Neural crest cell (in vitro differentiated cells): ENCODE measurements around the gene SNAPIN. TPM values are rescaled to one million over a fixed set of nuclear protein-coding genes. Genes with fewer than 3 reads are reported as not detected.

Source experiments
- DNase-seq: peaks from one replicate; pipeline ENCODE4 v3.0.0; 2021; ENCODE audit warnings: low read depth, mixed read lengths, low spot score
- H3K27ac Mint-ChIP-seq: one replicate; pipeline ENCODE4 v1.8.0; 2021; ENCODE audit warnings: mild to moderate bottlenecking, mixed read lengths; ENCODE audit not compliant: unreplicated experiment
- H3K27me3 Mint-ChIP-seq: 2 replicates; pipeline ENCODE4 v1.8.0; 2021; ENCODE audit warnings: low read depth, mild to moderate bottlenecking, mixed read lengths
- H3K36me3 Mint-ChIP-seq: 2 replicates; pipeline ENCODE4 v1.8.0; 2021; ENCODE audit warnings: low read depth, mild to moderate bottlenecking, mixed read lengths
- H3K4me1 Mint-ChIP-seq: 2 replicates; pipeline ENCODE4 v1.8.0; 2021; ENCODE audit warnings: mixed read lengths
- H3K4me3 Mint-ChIP-seq: one replicate; pipeline ENCODE4 v1.8.0; 2021; ENCODE audit warnings: mild to moderate bottlenecking, mixed read lengths
- H3K9me3 Mint-ChIP-seq: 2 replicates; pipeline ENCODE4 v1.8.0; 2021; ENCODE audit warnings: mixed read lengths
- CTCF ChIP-seq: fragments of 200-600 bp; sonication (generic); conservative IDR thresholded peaks from 2 replicates; pipeline ENCODE4 v1.5.0; 2021; ENCODE audit warnings: antibody characterized with exemption, mild to moderate bottlenecking
- total RNA-seq: library from RNA; stranded (reverse); gene quantifications from 2 replicates; pipeline ENCODE4 v1.2.1, GENCODE V29; 2021

The SNAPIN gene
- total RNA-seq, 1 donor from 2014 or later = 55.4 TPM

- H3K36me3 Mint-ChIP-seq = no peaks in the 10 kb centered on the region
- no peak for TF ChIP-seq CTCF
- H3K4me3 Mint-ChIP-seq = no peak overlapping the region
- peak overlapping the region; percentile 0 for H3K27ac Mint-ChIP-seq
- H3K27me3 Mint-ChIP-seq = no peaks in the 10 kb centered on the region
- DNase-seq = no peak
- no peaks in the 10 kb centered on the region for H3K9me3 Mint-ChIP-seq
- peaks cover 49% of the 10 kb centered on the region for H3K4me1 Mint-ChIP-seq
These were observed 47.1 kb upstream of the SNAPIN start for GRCh38 chr1:153611356-153611755.

GRCh38 chr1:153612111-153612754 lies 46.3 kb upstream of the SNAPIN start:
- peak overlapping the region; percentile 89 for H3K27ac Mint-ChIP-seq
- no peak overlapping the region for H3K4me3 Mint-ChIP-seq
- H3K36me3 Mint-ChIP-seq = no peaks in the 10 kb centered on the region
- no peaks in the 10 kb centered on the region for H3K9me3 Mint-ChIP-seq
- DNase-seq = no peak
- TF ChIP-seq CTCF = no peak
- peaks cover 42% of the 10 kb centered on the region for H3K4me1 Mint-ChIP-seq
- no peaks in the 10 kb centered on the region for H3K27me3 Mint-ChIP-seq

- H3K9me3 Mint-ChIP-seq = no peaks in the 10 kb centered on the region
- H3K27me3 Mint-ChIP-seq = no peaks in the 10 kb centered on the region
- peak within 1 kb of the TSS; percentile 89 for H3K27ac Mint-ChIP-seq
- DNase-seq = no peak
- peaks cover 39% of the 10 kb centered on the region for H3K4me1 Mint-ChIP-seq
- TF ChIP-seq CTCF = no peak
- H3K36me3 Mint-ChIP-seq = no peaks in the 10 kb centered on the region
- H3K4me3 Mint-ChIP-seq = no peak within 1 kb of the TSS
These were observed 45.7 kb upstream of the SNAPIN start, which contains the start of gene S100A16 for GRCh38 chr1:153612755-153613331. Gene S100A16 (minus strand): TSS chr1:153613137. CDS start chr1:153608151, 4,986 bp downstream.

GRCh38 chr1:153613406-153613805 lies 45.1 kb upstream of the SNAPIN start:
- DNase-seq = no peak
- Mint-ChIP-seq H3K4me3 (no peak overlapping the region), H3K27ac (no peak overlapping the region), H3K4me1 (peaks cover 33% of the 10 kb centered on the region), H3K36me3 (no peaks in the 10 kb centered on the region), H3K27me3 (no peaks in the 10 kb centered on the region), H3K9me3 (no peaks in the 10 kb centered on the region)
- TF ChIP-seq CTCF = no peak

GRCh38 chr1:153614189-153614900 lies 44.2 kb upstream of the SNAPIN start:
- TF ChIP-seq CTCF = no peak
- Mint-ChIP-seq H3K27ac (peak overlapping the region; percentile 87), H3K36me3 (no peaks in the 10 kb centered on the region), H3K27me3 (no peaks in the 10 kb centered on the region), H3K9me3 (no peaks in the 10 kb centered on the region), H3K4me3 (no peak overlapping the region), H3K4me1 (peaks cover 24% of the 10 kb centered on the region)
- no peak for DNase-seq
